Right lobe of liver (tissue), 6 donors: ENCODE measurements around the gene B3GNT5. TPM values are rescaled to one million over a fixed set of nuclear protein-coding genes. Genes with fewer than 3 reads are reported as not detected.

ENCODE experiments used
- ATAC-seq, 4 donors: fragments of 200-7000 bp; cut with Tn5 transposase; one replicate each; pipeline ENCODE4 v1.9.1; 2020; ENCODE audit warnings: mild to moderate bottlenecking in 4 of 4, moderate library complexity in 4 of 4
- DNase-seq, 3 donors: peaks; one replicate each; pipeline ENCODE4 v3.0.0-alpha.2; 2020
- H3K27ac ChIP-seq, 3 donors: fragments of 200-600 bp; one replicate each; pipeline ENCODE4 v1.8.0; 2022
- H3K27me3 ChIP-seq, 2 donors: fragments of 200-600 bp; one replicate each; pipeline ENCODE4 v1.8.0; 2022
- H3K36me3 ChIP-seq, 4 donors: fragments of 200-600 bp; sonication (generic) in 1 of 4; one replicate each; pipeline versions ENCODE4 v1.5.1 to v1.8.0; 2017 to 2022; ENCODE audit warnings: control low read depth in 1 of 4
- H3K4me1 ChIP-seq, 4 donors: fragments of 200-600 bp; sonication (generic) in 1 of 4; one replicate each; pipeline versions ENCODE4 v1.5.1 to v1.8.0; 2017 to 2022; ENCODE audit warnings: control low read depth in 1 of 4
- H3K4me3 ChIP-seq, 3 donors: fragments of 200-600 bp; one replicate each; pipeline ENCODE4 v1.8.0; 2022
- H3K9me3 ChIP-seq, 4 donors: fragments of 200-600 bp; sonication (generic) in 1 of 4; one replicate each; pipeline versions ENCODE4 v1.5.1 to v1.8.0; 2017 to 2022; ENCODE audit warnings: control low read depth in 1 of 4
- POLR2A ChIP-seq: fragments of 450-650 bp; IDR thresholded peaks from one replicate; pipeline ENCODE4 v1.6.1; 2017; ENCODE audit warnings: antibody characterized with exemption, mild to moderate bottlenecking
- WGBS: methylation state at CpG from one replicate; pipeline ENCODE4 v1.1.6; 2018; ENCODE audit warnings: low coverage, low lambda C conversion rate; ENCODE audit not compliant: insufficient coverage; ENCODE audit errors: missing lambda C conversion rate; 5-methylcytosine and 5-hydroxymethylcytosine counted together
- intact Hi-C, 2 donors: fragments of 100-400 bp; cut with DNase I; formaldehyde crosslinking; loops; one replicate each; pipeline versions ENCODE4 v1.11.2 to v1.14.1; 2022
- total RNA-seq, 6 experiments: library from RNA; depleted of rRNA in 2 of 6; stranded (reverse); fragments of >200 nt in 2 of 6; fragmentation: NEBNext Ultra II Directional in 3 of 6; extraction: Animal tissue kit (Norgen Biotek cat#: 25700) in 3 of 6; gene quantifications; one replicate each; pipeline versions ENCODE4 v1.1.0 to v1.2.4, GENCODE V29; 2016 to 2023
- TF ChIP-seq, protein P1 (sequence below), 4 donors: fragments of 200-600 bp in 3 of 4; fragments of 450-650 bp in 1 of 4; IDR thresholded peaks; one replicate each; pipeline versions ENCODE4 v1.5.1 to v1.8.0; 2016 to 2022; ENCODE audit warnings: antibody characterized with exemption in 4 of 4, mild to moderate bottlenecking in 2 of 4
- donor health status: DM: no; HTN: yes; CAD: no.
- donor health status: DM: no; HTN: no; CAD: no.
- donor health status: DM: no; HTN: no; CAD: no.
- donor health status: DM: no; HTN: yes; CAD: no.
- donor health status: DM: no; HTN: yes; CAD: no.

Gene B3GNT5
- total RNA-seq, 6 experiments from 2014 or later, result 0.27 to 12.5 (median 5.5) TPM

DNA sequence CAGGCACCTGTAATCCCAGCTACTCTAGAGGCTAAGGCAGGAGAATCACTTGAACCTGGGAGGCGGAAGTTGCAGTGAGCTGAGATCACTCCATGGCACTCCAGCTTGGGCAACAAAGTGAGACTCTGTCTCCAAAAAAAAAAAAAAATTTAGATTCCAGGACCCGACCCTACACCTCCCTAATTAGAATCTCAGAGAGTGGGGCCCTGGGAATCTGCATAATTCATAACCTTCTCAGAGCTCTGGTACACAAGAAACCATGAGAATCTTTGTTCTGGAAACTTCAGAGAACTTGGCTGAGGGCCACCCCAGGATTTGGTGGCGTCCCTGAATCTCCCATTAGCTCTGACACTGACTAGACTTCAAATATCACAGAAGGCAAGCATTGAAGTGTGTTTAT lies 31.5 kb downstream of the B3GNT5 start:
- 86% methylated on average over 2 of the region's 3 CpGs for WGBS
- Histone ChIP-seq H3K36me3 (no peaks in the 10 kb centered on the region), H3K4me3 (no peak overlapping the region), H3K9me3 (no peaks in the 10 kb centered on the region), H3K4me1 (peaks cover 0 to 12% (median 0%) of the 10 kb centered on the region in 4 donors), H3K27me3 (peaks cover 0 to 4% of the 10 kb centered on the region in 2 donors), H3K27ac (no peak overlapping the region)
- intact Hi-C loops, result no loop called here
- DNase-seq (no peak), ATAC-seq (no peak)
- no peak for TF ChIP-seq POLR2A
- TF ChIP-seq, protein P1, sequence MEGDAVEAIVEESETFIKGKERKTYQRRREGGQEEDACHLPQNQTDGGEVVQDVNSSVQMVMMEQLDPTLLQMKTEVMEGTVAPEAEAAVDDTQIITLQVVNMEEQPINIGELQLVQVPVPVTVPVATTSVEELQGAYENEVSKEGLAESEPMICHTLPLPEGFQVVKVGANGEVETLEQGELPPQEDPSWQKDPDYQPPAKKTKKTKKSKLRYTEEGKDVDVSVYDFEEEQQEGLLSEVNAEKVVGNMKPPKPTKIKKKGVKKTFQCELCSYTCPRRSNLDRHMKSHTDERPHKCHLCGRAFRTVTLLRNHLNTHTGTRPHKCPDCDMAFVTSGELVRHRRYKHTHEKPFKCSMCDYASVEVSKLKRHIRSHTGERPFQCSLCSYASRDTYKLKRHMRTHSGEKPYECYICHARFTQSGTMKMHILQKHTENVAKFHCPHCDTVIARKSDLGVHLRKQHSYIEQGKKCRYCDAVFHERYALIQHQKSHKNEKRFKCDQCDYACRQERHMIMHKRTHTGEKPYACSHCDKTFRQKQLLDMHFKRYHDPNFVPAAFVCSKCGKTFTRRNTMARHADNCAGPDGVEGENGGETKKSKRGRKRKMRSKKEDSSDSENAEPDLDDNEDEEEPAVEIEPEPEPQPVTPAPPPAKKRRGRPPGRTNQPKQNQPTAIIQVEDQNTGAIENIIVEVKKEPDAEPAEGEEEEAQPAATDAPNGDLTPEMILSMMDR (IDR thresholded peaks at IDR 0.05), result no peak

DNA sequence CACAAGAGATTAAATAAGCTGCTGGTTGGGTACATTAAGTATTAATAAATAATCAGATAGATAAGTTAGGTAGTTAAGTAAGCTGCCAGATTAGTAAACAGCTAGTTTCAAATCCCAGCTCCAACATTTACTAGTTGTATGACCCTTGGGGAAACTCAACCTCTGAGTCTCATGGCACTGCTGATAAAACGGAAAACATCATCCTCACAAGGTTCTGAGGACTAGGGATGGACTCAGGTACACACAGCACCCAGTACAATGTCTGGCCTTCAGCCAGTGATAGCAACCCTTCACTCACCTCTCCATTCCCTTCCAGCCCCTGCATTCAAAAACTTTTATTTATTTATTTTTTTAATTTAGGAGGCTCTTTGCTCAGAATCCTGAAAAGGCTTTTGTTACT lies 32.3 kb downstream of the B3GNT5 start:
- no peaks in the 10 kb centered on the region for H3K36me3 ChIP-seq
- ATAC-seq (peak in 2 of 4 donors; percentile 10 to 23), DNase-seq (no peak)
- H3K4me3 ChIP-seq, result no peak overlapping the region
- intact Hi-C loops, result no loop called here
- H3K4me1 ChIP-seq, result peaks cover 0 to 12% (median 0%) of the 10 kb centered on the region in 4 donors
- H3K27ac ChIP-seq, result no peak overlapping the region
- no peaks in the 10 kb centered on the region for H3K9me3 ChIP-seq
- H3K27me3 ChIP-seq, result peaks cover 0 to 4% of the 10 kb centered on the region in 2 donors
- TF ChIP-seq, protein P1 (IDR thresholded peaks at IDR 0.05), result no peak
- no peak for TF ChIP-seq POLR2A
- WGBS, result no CpG with 5 or more reads among the region's 1 CpG

DNA sequence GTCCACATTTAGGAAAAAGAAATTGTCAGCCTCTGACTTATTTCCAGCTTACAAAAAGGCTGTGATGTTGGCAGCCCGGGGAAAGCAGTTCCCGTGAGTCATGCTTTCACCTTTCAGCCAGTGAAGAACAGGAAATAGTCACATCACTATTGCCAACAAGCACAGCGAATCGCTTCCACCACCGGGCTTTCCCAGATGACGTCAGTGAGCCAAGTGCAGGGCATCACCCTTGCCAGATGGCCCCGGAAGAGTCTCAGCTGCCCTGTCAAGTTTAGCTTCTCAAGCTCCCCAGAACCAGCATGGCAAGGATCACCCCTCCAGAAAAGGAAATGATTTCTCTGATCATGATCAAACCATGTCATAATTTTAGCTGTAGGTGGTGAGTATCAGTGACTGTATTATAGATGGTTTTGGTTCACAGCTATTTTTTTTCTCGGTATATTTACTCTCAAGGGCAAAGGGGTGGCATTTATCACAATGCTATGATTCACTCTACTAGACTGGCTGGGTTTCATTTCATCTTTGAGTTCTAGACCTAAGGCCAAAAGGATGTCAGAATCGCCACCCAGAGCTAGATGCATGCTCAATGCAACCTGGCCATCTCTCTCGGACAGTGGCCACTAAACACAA lies 32.9 kb downstream of the B3GNT5 start:
- TF ChIP-seq, protein P1 (IDR thresholded peaks at IDR 0.05), result no peak
- no peak for TF ChIP-seq POLR2A
- 15% methylated on average over 10 of the region's 10 CpGs for WGBS
- peak; percentile 87 to 91 (median 88) for ATAC-seq
- Histone ChIP-seq H3K36me3 (no peaks in the 10 kb centered on the region), H3K27me3 (peaks cover 0 to 4% of the 10 kb centered on the region in 2 donors), H3K27ac (peak overlapping the region in 1 of 3 donors; percentile 45), H3K4me3 (no peak overlapping the region), H3K9me3 (no peaks in the 10 kb centered on the region), H3K4me1 (peaks cover 0 to 13% (median under 1%) of the 10 kb centered on the region in 4 donors)
- intact Hi-C loops, result no loop called here
- peak; percentile 62 to 91 (median 78) for DNase-seq

DNA sequence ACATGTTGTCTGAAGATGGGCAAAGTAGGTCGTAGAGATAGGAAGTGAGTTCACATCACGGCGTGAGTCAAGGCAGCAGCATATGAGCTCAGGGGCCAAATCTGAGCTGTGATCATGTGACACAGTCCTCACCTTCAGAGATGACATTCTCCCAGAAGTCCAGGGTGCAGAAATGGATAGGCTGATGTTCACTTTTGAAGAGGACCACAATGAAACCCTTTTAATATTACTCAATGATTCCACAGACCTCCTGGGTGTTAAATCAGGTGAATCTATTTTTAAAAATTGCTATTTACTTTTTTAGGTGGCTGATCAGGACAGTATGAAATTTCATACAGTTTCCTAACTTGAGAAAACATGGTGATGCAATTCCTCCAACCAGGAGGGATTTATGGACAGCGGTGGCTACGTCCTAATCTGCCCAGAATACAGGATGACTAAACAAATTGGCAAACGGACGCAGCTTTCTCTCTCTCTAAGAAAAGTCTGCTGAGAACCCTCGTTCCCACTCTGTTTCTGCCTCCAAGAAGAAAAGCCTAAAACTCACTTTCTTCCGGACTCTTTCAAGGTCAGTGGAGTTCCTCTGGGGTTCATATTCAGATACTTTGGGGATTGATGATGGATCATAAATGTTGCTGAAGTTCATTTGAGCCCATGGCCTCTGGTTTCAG lies 34.4 kb downstream of the B3GNT5 start:
- intact Hi-C loops, result no loop called here
- ATAC-seq, result peak in 2 of 4 donors; percentile 30
- H3K36me3 ChIP-seq, result no peaks in the 10 kb centered on the region

More for the DNA sequence above, 34.4 kb downstream of the B3GNT5 start:
- Histone ChIP-seq H3K4me3 (no peak overlapping the region), H3K9me3 (no peaks in the 10 kb centered on the region), H3K27me3 (peaks cover 0 to 4% of the 10 kb centered on the region in 2 donors), H3K27ac (no peak overlapping the region), H3K4me1 (peaks cover 0 to 26% (median 3%) of the 10 kb centered on the region in 4 donors)
- WGBS, result 48% methylated on average over 9 of the region's 9 CpGs
- TF ChIP-seq POLR2A, result no peak
- TF ChIP-seq, protein P1 (IDR thresholded peaks at IDR 0.05), result no peak
- no peak for DNase-seq
